Measurements from ENCODE around the gene PPM1E.

DNA sequence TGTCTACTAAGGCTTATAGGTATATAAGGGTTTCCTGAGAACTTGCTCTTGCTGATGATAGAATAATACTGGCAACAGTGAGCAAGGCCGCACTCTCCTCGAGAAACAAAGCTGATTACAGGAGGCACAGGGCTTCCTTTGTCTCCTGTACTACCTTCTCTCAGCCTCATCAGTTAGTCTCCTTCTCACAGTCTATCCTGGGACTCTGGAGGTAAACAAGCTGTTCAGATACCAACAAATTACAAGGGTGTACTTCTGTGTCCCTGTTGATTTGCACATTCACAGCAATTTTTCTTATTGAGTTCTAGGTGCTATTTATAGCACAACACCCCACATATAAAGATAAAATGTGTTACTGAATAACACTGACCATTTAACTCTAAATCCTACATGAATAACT, 252.3 kb downstream of the PPM1E start:
- TF ChIP-seq, protein P1, sequence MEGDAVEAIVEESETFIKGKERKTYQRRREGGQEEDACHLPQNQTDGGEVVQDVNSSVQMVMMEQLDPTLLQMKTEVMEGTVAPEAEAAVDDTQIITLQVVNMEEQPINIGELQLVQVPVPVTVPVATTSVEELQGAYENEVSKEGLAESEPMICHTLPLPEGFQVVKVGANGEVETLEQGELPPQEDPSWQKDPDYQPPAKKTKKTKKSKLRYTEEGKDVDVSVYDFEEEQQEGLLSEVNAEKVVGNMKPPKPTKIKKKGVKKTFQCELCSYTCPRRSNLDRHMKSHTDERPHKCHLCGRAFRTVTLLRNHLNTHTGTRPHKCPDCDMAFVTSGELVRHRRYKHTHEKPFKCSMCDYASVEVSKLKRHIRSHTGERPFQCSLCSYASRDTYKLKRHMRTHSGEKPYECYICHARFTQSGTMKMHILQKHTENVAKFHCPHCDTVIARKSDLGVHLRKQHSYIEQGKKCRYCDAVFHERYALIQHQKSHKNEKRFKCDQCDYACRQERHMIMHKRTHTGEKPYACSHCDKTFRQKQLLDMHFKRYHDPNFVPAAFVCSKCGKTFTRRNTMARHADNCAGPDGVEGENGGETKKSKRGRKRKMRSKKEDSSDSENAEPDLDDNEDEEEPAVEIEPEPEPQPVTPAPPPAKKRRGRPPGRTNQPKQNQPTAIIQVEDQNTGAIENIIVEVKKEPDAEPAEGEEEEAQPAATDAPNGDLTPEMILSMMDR (IDR thresholded peaks at IDR 0.05): no peak
- TF ChIP-seq TP53 (CRISPR knock-in tag; IDR thresholded peaks at IDR 0.05) (no peak), POLR2A (IDR thresholded peaks at IDR 0.05; ENCODE audit: low read length) (no peak), RCOR1 (IDR thresholded peaks at IDR 0.05; ENCODE audit: low read depth, low read length) (no peak), RFX5 (IDR thresholded peaks at IDR 0.05) (no peak), HOXA7 (CRISPR knock-in tag; IDR thresholded peaks at IDR 0.05) (no peak), CEBPB (IDR thresholded peaks at IDR 0.05) (no peak), EHMT2 (IDR thresholded peaks at IDR 0.05; ENCODE audit: low read depth) (no peak), MYC (IDR thresholded peaks at IDR 0.05; ENCODE audit: borderline replicate concordance, low read length) (no peak), TFCP2L1 (CRISPR knock-in tag; IDR thresholded peaks at IDR 0.05) (no peak), FOSL2 (IDR thresholded peaks at IDR 0.05) (no peak), FOSL2 (CRISPR knock-in tag; IDR thresholded peaks at IDR 0.05) (no peak)
- TF ChIP-seq, protein P2, sequence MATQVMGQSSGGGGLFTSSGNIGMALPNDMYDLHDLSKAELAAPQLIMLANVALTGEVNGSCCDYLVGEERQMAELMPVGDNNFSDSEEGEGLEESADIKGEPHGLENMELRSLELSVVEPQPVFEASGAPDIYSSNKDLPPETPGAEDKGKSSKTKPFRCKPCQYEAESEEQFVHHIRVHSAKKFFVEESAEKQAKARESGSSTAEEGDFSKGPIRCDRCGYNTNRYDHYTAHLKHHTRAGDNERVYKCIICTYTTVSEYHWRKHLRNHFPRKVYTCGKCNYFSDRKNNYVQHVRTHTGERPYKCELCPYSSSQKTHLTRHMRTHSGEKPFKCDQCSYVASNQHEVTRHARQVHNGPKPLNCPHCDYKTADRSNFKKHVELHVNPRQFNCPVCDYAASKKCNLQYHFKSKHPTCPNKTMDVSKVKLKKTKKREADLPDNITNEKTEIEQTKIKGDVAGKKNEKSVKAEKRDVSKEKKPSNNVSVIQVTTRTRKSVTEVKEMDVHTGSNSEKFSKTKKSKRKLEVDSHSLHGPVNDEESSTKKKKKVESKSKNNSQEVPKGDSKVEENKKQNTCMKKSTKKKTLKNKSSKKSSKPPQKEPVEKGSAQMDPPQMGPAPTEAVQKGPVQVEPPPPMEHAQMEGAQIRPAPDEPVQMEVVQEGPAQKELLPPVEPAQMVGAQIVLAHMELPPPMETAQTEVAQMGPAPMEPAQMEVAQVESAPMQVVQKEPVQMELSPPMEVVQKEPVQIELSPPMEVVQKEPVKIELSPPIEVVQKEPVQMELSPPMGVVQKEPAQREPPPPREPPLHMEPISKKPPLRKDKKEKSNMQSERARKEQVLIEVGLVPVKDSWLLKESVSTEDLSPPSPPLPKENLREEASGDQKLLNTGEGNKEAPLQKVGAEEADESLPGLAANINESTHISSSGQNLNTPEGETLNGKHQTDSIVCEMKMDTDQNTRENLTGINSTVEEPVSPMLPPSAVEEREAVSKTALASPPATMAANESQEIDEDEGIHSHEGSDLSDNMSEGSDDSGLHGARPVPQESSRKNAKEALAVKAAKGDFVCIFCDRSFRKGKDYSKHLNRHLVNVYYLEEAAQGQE (IDR thresholded peaks at IDR 0.05): no peak

Data from A549 (cell line).